Loucy (cell line): ENCODE data around the gene ITGA6.
A peak's percentile ranks its signal among the peaks of the same experiment; 100 is the strongest.

ENCODE experiments used
- H2AFZ ChIP-seq: fragments of 200-600 bp; sonication (generic); 2 replicates; pipeline ENCODE4 v1.6.0; 2016; ENCODE audit warnings: antibody characterized with exemption, mild to moderate bottlenecking, low read length, moderate library complexity
- H3F3A ChIP-seq: fragments of 200-600 bp; 2 replicates; pipeline ENCODE4 v1.6.0; 2016; ENCODE audit warnings: antibody characterized with exemption, low read depth, mild to moderate bottlenecking
- H3K27me3 ChIP-seq: fragments of 200-600 bp; sonication (generic); 2 replicates; pipeline ENCODE4 v1.6.1; 2014; ENCODE audit warnings: low read length, mild to moderate bottlenecking; ENCODE audit not compliant: insufficient read depth, poor library complexity, severe bottlenecking
- H3K36me3 ChIP-seq: fragments of 200-600 bp; sonication (generic); 2 replicates; pipeline ENCODE4 v1.6.1; 2016; ENCODE audit warnings: low read length; ENCODE audit not compliant: insufficient read depth
- H3K4me1 ChIP-seq: fragments of 200-600 bp; sonication (generic); 2 replicates; pipeline ENCODE4 v1.5.1; 2014; ENCODE audit warnings: low read length, mild to moderate bottlenecking; ENCODE audit not compliant: insufficient read depth, poor library complexity, severe bottlenecking
- H3K4me2 ChIP-seq: fragments of 200-600 bp; sonication (generic); 2 replicates; pipeline ENCODE4 v1.6.0; 2014; ENCODE audit warnings: antibody characterized with exemption, low read length, low read depth, mild to moderate bottlenecking; ENCODE audit not compliant: poor library complexity, severe bottlenecking
- H3K4me3 ChIP-seq: fragments of 200-600 bp; sonication (generic); 2 replicates; pipeline ENCODE4 v1.5.1; 2014; ENCODE audit warnings: low read length, mild to moderate bottlenecking, mixed read lengths; ENCODE audit not compliant: poor library complexity, severe bottlenecking
- H3K79me2 ChIP-seq: fragments of 200-600 bp; sonication (generic); 2 replicates; pipeline ENCODE4 v1.6.1; 2014; ENCODE audit warnings: low read length; ENCODE audit not compliant: insufficient read depth
- H3K9ac ChIP-seq: fragments of 200-600 bp; sonication (generic); 2 replicates; pipeline ENCODE4 v1.6.0; 2014; ENCODE audit warnings: mild to moderate bottlenecking, low read depth, low read length, moderate library complexity; ENCODE audit not compliant: poor library complexity, severe bottlenecking
- H3K9me2 ChIP-seq: fragments of 200-600 bp; sonication (generic); replicated peaks from 2 replicates; pipeline ENCODE4 v1.6.1; 2016; ENCODE audit warnings: low read depth, low read length, mixed read lengths
- H3K9me3 ChIP-seq: fragments of 200-600 bp; sonication (generic); 2 replicates; pipeline ENCODE4 v1.6.1; 2014; ENCODE audit warnings: mild to moderate bottlenecking, antibody characterized with exemption, low read length, low read depth; ENCODE audit not compliant: insufficient read depth
- H4K20me1 ChIP-seq: fragments of 200-600 bp; sonication (generic); 2 replicates; pipeline ENCODE4 v1.6.0; 2014; ENCODE audit warnings: antibody characterized with exemption, low read length, mild to moderate bottlenecking; ENCODE audit not compliant: insufficient read depth, poor library complexity, severe bottlenecking
- EZH2phosphoT487 ChIP-seq: fragments of 200-600 bp; IDR thresholded peaks from 2 replicates; pipeline ENCODE4 v1.6.1; 2018; ENCODE audit warnings: antibody characterized with exemption, mild to moderate bottlenecking, moderate library complexity, borderline replicate concordance
- TF ChIP-seq, protein P1 (sequence below): fragments of 200-600 bp; sonication (generic); conservative IDR thresholded peaks from 2 replicates; pipeline ENCODE4 v1.5.1; 2014; ENCODE audit warnings: mild to moderate bottlenecking, antibody characterized with exemption, low read length

Gene ITGA6

DNA sequence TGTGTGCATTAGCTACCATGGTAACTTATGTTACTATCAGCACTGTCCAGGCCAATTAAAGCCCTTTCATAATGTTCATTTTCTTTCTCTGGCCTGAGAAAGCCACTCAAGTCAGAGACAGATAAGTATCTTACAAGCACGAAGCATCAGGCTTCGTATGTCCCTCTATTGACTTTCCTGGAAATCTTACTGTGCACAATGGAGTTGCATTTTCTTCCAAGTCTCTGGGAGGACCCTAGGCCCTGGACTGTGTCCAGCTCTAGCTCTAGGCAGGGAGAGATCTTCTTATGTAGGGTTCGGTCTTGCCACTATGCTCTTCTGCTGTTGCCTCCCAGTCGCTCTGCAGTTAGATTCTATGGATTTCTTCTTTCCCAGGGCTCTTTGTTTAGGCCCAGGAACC is 40.0 kb upstream of the ITGA6 start:
- no peaks in the 10 kb centered on the region for H4K20me1 ChIP-seq
- no peaks in the 10 kb centered on the region for H3K36me3 ChIP-seq
- H3F3A ChIP-seq: no peaks in the 10 kb centered on the region
- H3K4me2 ChIP-seq: no peak overlapping the region
- TF ChIP-seq, protein P1, sequence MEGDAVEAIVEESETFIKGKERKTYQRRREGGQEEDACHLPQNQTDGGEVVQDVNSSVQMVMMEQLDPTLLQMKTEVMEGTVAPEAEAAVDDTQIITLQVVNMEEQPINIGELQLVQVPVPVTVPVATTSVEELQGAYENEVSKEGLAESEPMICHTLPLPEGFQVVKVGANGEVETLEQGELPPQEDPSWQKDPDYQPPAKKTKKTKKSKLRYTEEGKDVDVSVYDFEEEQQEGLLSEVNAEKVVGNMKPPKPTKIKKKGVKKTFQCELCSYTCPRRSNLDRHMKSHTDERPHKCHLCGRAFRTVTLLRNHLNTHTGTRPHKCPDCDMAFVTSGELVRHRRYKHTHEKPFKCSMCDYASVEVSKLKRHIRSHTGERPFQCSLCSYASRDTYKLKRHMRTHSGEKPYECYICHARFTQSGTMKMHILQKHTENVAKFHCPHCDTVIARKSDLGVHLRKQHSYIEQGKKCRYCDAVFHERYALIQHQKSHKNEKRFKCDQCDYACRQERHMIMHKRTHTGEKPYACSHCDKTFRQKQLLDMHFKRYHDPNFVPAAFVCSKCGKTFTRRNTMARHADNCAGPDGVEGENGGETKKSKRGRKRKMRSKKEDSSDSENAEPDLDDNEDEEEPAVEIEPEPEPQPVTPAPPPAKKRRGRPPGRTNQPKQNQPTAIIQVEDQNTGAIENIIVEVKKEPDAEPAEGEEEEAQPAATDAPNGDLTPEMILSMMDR: no peak
- TF ChIP-seq EZH2phosphoT487: no peak
- no peaks in the 10 kb centered on the region for H3K79me2 ChIP-seq
- no peak overlapping the region for H3K9ac ChIP-seq
- H3K4me1 ChIP-seq: peaks cover 18% of the 10 kb centered on the region
- no peaks in the 10 kb centered on the region for H3K9me3 ChIP-seq
- no peaks in the 10 kb centered on the region for H3K9me2 ChIP-seq
- H3K4me3 ChIP-seq: no peak overlapping the region
- H3K27me3 ChIP-seq: no peaks in the 10 kb centered on the region
- no peak overlapping the region for H2AFZ ChIP-seq

DNA sequence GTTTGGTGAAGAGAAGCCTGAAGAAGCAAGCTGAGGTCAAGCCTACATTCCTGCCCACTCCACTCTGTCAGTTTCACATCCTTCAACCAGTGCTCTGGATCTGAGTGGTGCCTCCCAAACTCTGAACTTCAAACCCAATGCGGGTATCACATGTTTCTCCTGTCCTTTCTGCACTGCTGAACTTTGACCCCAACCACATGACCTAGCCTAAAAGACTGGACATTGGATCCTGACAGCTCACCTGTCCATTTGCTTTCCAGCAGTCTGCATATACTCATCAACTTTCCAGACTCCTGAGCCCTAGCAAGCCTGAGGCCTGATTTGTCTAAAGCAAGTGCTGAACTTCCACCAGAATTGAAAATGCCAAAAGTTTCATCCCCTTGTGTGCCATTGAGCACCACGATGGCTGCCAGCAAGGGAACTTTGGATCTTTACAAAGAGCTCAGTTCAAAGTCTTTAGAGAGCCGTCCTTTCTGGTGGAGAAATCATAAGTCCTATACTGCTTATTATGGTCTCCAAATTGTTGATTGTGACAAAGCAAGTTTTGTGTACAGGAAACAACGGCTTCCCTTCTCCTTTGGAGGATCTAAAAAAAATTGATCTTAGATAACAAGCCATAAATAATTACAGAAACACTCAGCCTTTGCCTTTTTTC is 37.6 kb upstream of the ITGA6 start:
- Histone ChIP-seq H3K9me3 (no peaks in the 10 kb centered on the region), H3K4me2 (no peak overlapping the region), H3K9ac (no peak overlapping the region), H3K27me3 (no peaks in the 10 kb centered on the region), H3K79me2 (no peaks in the 10 kb centered on the region), H3F3A (no peaks in the 10 kb centered on the region), H3K4me3 (no peak overlapping the region), H3K9me2 (no peaks in the 10 kb centered on the region), H3K4me1 (peaks cover 36% of the 10 kb centered on the region), H2AFZ (peak overlapping the region; percentile 61; the same call in 1 of the 2 replicates), H3K36me3 (no peaks in the 10 kb centered on the region), H4K20me1 (no peaks in the 10 kb centered on the region)
- TF ChIP-seq EZH2phosphoT487: no peak
- TF ChIP-seq, protein P1: no peak

DNA sequence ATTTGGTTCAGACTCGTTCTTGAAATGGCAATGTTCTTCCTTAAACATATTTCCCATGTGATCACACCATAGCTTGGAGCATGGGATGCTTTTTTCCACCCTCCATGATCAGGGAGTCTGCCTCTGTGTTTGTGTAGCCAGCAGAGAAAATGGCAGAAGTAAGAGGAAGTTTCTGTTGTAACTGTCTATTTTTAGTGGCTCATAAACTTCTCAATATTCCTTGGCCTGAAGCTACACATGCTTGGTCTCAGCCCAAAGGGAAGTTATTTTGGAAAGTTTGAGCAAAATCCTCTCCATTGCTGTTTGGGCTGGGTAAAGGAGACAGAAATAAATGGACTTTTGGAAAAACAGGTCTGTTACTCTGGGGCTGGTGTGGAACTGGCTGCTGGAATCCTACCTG is 33.4 kb upstream of the ITGA6 start:
- H3K36me3 ChIP-seq: no peaks in the 10 kb centered on the region
- H3K9me2 ChIP-seq: no peaks in the 10 kb centered on the region
- H3K79me2 ChIP-seq: no peaks in the 10 kb centered on the region
- peak overlapping the region; percentile 18 for H3K9ac ChIP-seq
- H3K4me2 ChIP-seq: peak overlapping the region; percentile 36
- H3K9me3 ChIP-seq: no peaks in the 10 kb centered on the region
- no peaks in the 10 kb centered on the region for H3K27me3 ChIP-seq
- TF ChIP-seq, protein P1: no peak
- no peak for TF ChIP-seq EZH2phosphoT487
- H3K4me1 ChIP-seq: peaks cover 52% of the 10 kb centered on the region
- H3F3A ChIP-seq: no peaks in the 10 kb centered on the region
- H2AFZ ChIP-seq: peak overlapping the region; percentile 81
- H4K20me1 ChIP-seq: no peaks in the 10 kb centered on the region
- H3K4me3 ChIP-seq: peak overlapping the region; percentile 32
